Naive thymus-derived CD8-positive, alpha-beta T cell (primary cell): ENCODE data around the gene SPTBN2. TPM values are rescaled to one million over a fixed set of nuclear protein-coding genes. Genes with fewer than 3 reads are reported as not detected.
A peak's percentile ranks its signal among the peaks of the same experiment; 100 is the strongest.

Experiments used
- ATAC-seq, 2 donors: fragments of 150-1000 bp; cut with Tn5 transposase in 1 of 2; sonication (Bioruptor Pico), chemical (Tn5 transposase) in 1 of 2; 1 replicate in 1 of 2; 2 replicates in 1 of 2; pipeline ENCODE4 v1.10.0; 2021; ENCODE audit warnings: mild to moderate bottlenecking in 2 of 2, moderate library complexity in 2 of 2
- POLR2A ChIA-PET: fragments of 350-600 bp; sonication (Branson Sonifier 250); formaldehyde crosslinking; loops from one replicate; lab custom pipeline; 2021; ENCODE audit warnings: antibody characterized with exemption; lab: Charles Lee
- DNase-seq, 10 donors: peaks; one replicate each; pipeline versions ENCODE4 v3.0.0 to v3.0.0-alpha.2; 2020 to 2022
- H3K27ac Mint-ChIP-seq, 10 donors: one replicate each; pipeline ENCODE4 v1.8.0; 2020 to 2022; ENCODE audit warnings: mild to moderate bottlenecking in 10 of 10, mixed read lengths in 10 of 10, moderate library complexity in 4 of 10, inconsistent platforms in 1 of 10
- H3K27me3 Mint-ChIP-seq, 5 donors: one replicate each; pipeline ENCODE4 v1.8.0; 2021 to 2022; ENCODE audit warnings: mixed read lengths in 5 of 5
- H3K36me3 Mint-ChIP-seq, 3 donors: one replicate each; pipeline ENCODE4 v1.8.0; 2020 to 2022; ENCODE audit warnings: mixed read lengths in 3 of 3, mild to moderate bottlenecking in 2 of 3, inconsistent platforms in 1 of 3
- H3K4me1 Mint-ChIP-seq, 4 donors: one replicate each; pipeline ENCODE4 v1.8.0; 2021 to 2022; ENCODE audit warnings: mixed read lengths in 4 of 4
- H3K4me3 Mint-ChIP-seq, 10 donors: one replicate each; pipeline ENCODE4 v1.8.0; 2020 to 2022; ENCODE audit warnings: mild to moderate bottlenecking in 10 of 10, mixed read lengths in 10 of 10, moderate library complexity in 6 of 10, inconsistent platforms in 1 of 10
- H3K9me3 Mint-ChIP-seq, 9 donors: one replicate each; pipeline ENCODE4 v1.8.0; 2020 to 2022; ENCODE audit warnings: mixed read lengths in 9 of 9, mild to moderate bottlenecking in 3 of 9, inconsistent platforms in 1 of 9, moderate library complexity in 1 of 9
- polyA plus RNA-seq, 3 donors: library from polyadenylated mRNA; unstranded; fragments of 300-500 nt; fragmentation: Illumina TruSeq; gene quantifications; one replicate each; pipeline ENCODE4 v1.2.3, GENCODE V29; 2021
- total RNA-seq, 8 experiments: library from RNA in 2 of 8; stranded (reverse) in 2 of 8; gene quantifications; one replicate each; pipeline ENCODE4 v1.2.3 and lab custom pipeline; 2021 to 2026

SPTBN2 gene
- total and polyA plus RNA-seq, 5 experiments from 2014 or later = 0.04 to 0.62 (median 0.47) TPM; not detected in 2

- H3K27ac Mint-ChIP-seq = no peak overlapping the region
- ATAC-seq (no peak), DNase-seq (no peak)
- POLR2A ChIA-PET = interaction anchor here (0.7 kb wide), 1 partner anchor 22 kb away, joined by 5 read pairs; no protein-coding TSS in a partner anchor
- peaks cover 0 to 2% (median 0%) of the 10 kb centered on the region in 3 donors for H3K36me3 Mint-ChIP-seq
- peaks cover 29 to 83% (median 59%) of the 10 kb centered on the region in 5 donors for H3K27me3 Mint-ChIP-seq
- no peaks in the 10 kb centered on the region for H3K9me3 Mint-ChIP-seq
- no peak overlapping the region for H3K4me3 Mint-ChIP-seq
- H3K4me1 Mint-ChIP-seq = peaks cover 6 to 21% (median 13%) of the 10 kb centered on the region in 4 donors
Measured at GRCh38 chr11:66722745-66723651, 6.0 kb downstream of the SPTBN2 start.

GRCh38 chr11:66721939-66722338, 7.1 kb downstream of the SPTBN2 start:
- Mint-ChIP-seq H3K27me3 (peaks cover 28 to 88% (median 65%) of the 10 kb centered on the region in 5 donors), H3K36me3 (peaks cover 0 to 2% (median 0%) of the 10 kb centered on the region in 3 donors), H3K4me1 (peaks cover 3 to 16% (median 9%) of the 10 kb centered on the region in 4 donors), H3K4me3 (no peak overlapping the region), H3K9me3 (no peaks in the 10 kb centered on the region), H3K27ac (no peak overlapping the region)
- no peak for ATAC-seq
- no peak for DNase-seq
- POLR2A ChIA-PET = no interaction called here

GRCh38 chr11:66720899-66721470, 8.0 kb downstream of the SPTBN2 start:
- H3K4me1 Mint-ChIP-seq = peaks cover 0 to 9% (median 3%) of the 10 kb centered on the region in 4 donors
- H3K4me3 Mint-ChIP-seq = no peak overlapping the region
- H3K9me3 Mint-ChIP-seq = no peaks in the 10 kb centered on the region
- ATAC-seq (no peak), DNase-seq (no peak)
- H3K27me3 Mint-ChIP-seq = peaks cover 20 to 88% (median 59%) of the 10 kb centered on the region in 5 donors
- POLR2A ChIA-PET = no interaction called here
- H3K36me3 Mint-ChIP-seq = peaks cover 0 to 2% (median 0%) of the 10 kb centered on the region in 3 donors
- peak overlapping the region in 1 of 10 donors; percentile 37 for H3K27ac Mint-ChIP-seq

GRCh38 chr11:66720223-66720898, 8.7 kb downstream of the SPTBN2 start:
- no peaks in the 10 kb centered on the region for H3K9me3 Mint-ChIP-seq
- no peak overlapping the region for H3K4me3 Mint-ChIP-seq
- ATAC-seq (peak; percentile 30 to 33), DNase-seq (peak in 1 of 10 donors; percentile 63)
- peaks cover 0 to 9% (median 3%) of the 10 kb centered on the region in 4 donors for H3K4me1 Mint-ChIP-seq
- H3K27me3 Mint-ChIP-seq = peaks cover 14 to 88% (median 57%) of the 10 kb centered on the region in 5 donors
- POLR2A ChIA-PET = no interaction called here
- H3K36me3 Mint-ChIP-seq = peaks cover 0 to 2% (median 0%) of the 10 kb centered on the region in 3 donors
- peak overlapping the region in 1 of 10 donors; percentile 63 for H3K27ac Mint-ChIP-seq

- no peak overlapping the region for H3K4me3 Mint-ChIP-seq
- H3K27ac Mint-ChIP-seq = no peak overlapping the region
- H3K36me3 Mint-ChIP-seq = peaks cover 0 to 2% (median 0%) of the 10 kb centered on the region in 3 donors
- ATAC-seq (no peak), DNase-seq (no peak)
- H3K4me1 Mint-ChIP-seq = peaks cover 0 to 9% (median 3%) of the 10 kb centered on the region in 4 donors
- no peaks in the 10 kb centered on the region for H3K9me3 Mint-ChIP-seq
- POLR2A ChIA-PET = interaction anchor here (0.9 kb wide), 1 partner anchor 123 kb away, joined by 3 read pairs; no protein-coding TSS in a partner anchor
- peaks cover 10 to 89% (median 58%) of the 10 kb centered on the region in 5 donors for H3K27me3 Mint-ChIP-seq
Measured at GRCh38 chr11:66719111-66719872, 9.7 kb downstream of the SPTBN2 start.

GRCh38 chr11:66718320-66718971, 10.6 kb downstream of the SPTBN2 start:
- Mint-ChIP-seq H3K27ac (no peak overlapping the region), H3K4me3 (no peak overlapping the region), H3K4me1 (peaks cover 0 to 9% (median 3%) of the 10 kb centered on the region in 4 donors), H3K9me3 (no peaks in the 10 kb centered on the region), H3K27me3 (peaks cover 12 to 97% (median 65%) of the 10 kb centered on the region in 5 donors), H3K36me3 (peaks cover 0 to 2% (median 0%) of the 10 kb centered on the region in 3 donors)
- DNase-seq = no peak
- no peak for ATAC-seq
- POLR2A ChIA-PET = interaction anchor here (0.9 kb wide), 1 partner anchor 124 kb away, joined by 3 read pairs; no protein-coding TSS in a partner anchor

- DNase-seq = no peak
- POLR2A ChIA-PET = interaction anchor here (0.9 kb wide), 1 partner anchor 125 kb away, joined by 3 read pairs; no protein-coding TSS in a partner anchor
- H3K9me3 Mint-ChIP-seq = no peaks in the 10 kb centered on the region
- H3K36me3 Mint-ChIP-seq = peaks cover 0 to 2% (median 0%) of the 10 kb centered on the region in 3 donors
- H3K27ac Mint-ChIP-seq = peak overlapping the region in 2 of 10 donors; percentile 41 to 43
- peaks cover 12 to 94% (median 62%) of the 10 kb centered on the region in 5 donors for H3K27me3 Mint-ChIP-seq
- no peak for ATAC-seq
- peaks cover 0 to 9% (median 3%) of the 10 kb centered on the region in 4 donors for H3K4me1 Mint-ChIP-seq
- no peak overlapping the region for H3K4me3 Mint-ChIP-seq
Measured at GRCh38 chr11:66717925-66718319, 11.1 kb downstream of the SPTBN2 start.

- DNase-seq = no peak
- no peak for ATAC-seq
- no peak overlapping the region for H3K27ac Mint-ChIP-seq
- H3K4me3 Mint-ChIP-seq = no peak overlapping the region
- H3K27me3 Mint-ChIP-seq = peaks cover 12 to 86% (median 62%) of the 10 kb centered on the region in 5 donors
- POLR2A ChIA-PET = no interaction called here
- H3K4me1 Mint-ChIP-seq = peaks cover 0 to 9% (median 3%) of the 10 kb centered on the region in 4 donors
- peaks cover 0 to 2% (median 0%) of the 10 kb centered on the region in 3 donors for H3K36me3 Mint-ChIP-seq
- no peaks in the 10 kb centered on the region for H3K9me3 Mint-ChIP-seq
Measured at GRCh38 chr11:66716996-66717395, 12.0 kb downstream of the SPTBN2 start.

- H3K27me3 Mint-ChIP-seq = peaks cover 12 to 71% (median 52%) of the 10 kb centered on the region in 5 donors
- no peak overlapping the region for H3K4me3 Mint-ChIP-seq
Measured at GRCh38 chr11:66715346-66716085, 13.5 kb downstream of the SPTBN2 start.

GRCh38 chr11:66713746-66714480, 15.1 kb downstream of the SPTBN2 start:
- no peaks in the 10 kb centered on the region for H3K9me3 Mint-ChIP-seq
- H3K27me3 Mint-ChIP-seq = peaks cover 10 to 55% (median 41%) of the 10 kb centered on the region in 5 donors
- no peak overlapping the region for H3K4me3 Mint-ChIP-seq
- POLR2A ChIA-PET = no interaction called here
- no peak for DNase-seq
- no peaks in the 10 kb centered on the region for H3K36me3 Mint-ChIP-seq
- H3K27ac Mint-ChIP-seq = no peak overlapping the region
- ATAC-seq = no peak
- no peaks in the 10 kb centered on the region for H3K4me1 Mint-ChIP-seq

More at GRCh38 chr11:66715346-66716085, 13.5 kb downstream of the SPTBN2 start:
- H3K4me1 Mint-ChIP-seq = peaks cover 0 to 7% (median 3%) of the 10 kb centered on the region in 4 donors
- no peaks in the 10 kb centered on the region for H3K36me3 Mint-ChIP-seq
- no peak overlapping the region for H3K27ac Mint-ChIP-seq
- no peaks in the 10 kb centered on the region for H3K9me3 Mint-ChIP-seq
- ATAC-seq = no peak
- DNase-seq = no peak
- POLR2A ChIA-PET = no interaction called here
